NB4 (cell line): ENCODE data around the gene DOK3.

Source experiments
- DNase-seq: peaks from one replicate; pipeline ENCODE4 v3.0.0; 2010; ENCODE audit warnings: low read depth
- H3K4me3 ChIP-seq: one replicate; pipeline ENCODE4 v1.5.1; 2011; ENCODE audit warnings: mild to moderate bottlenecking, low read depth, low read length, moderate library complexity
- MYC ChIP-seq: IDR thresholded peaks from 2 replicates; pipeline ENCODE4 v1.6.1; 2011; ENCODE audit warnings: low read depth, low read length
- POLR2A ChIP-seq: IDR thresholded peaks from 2 replicates; pipeline ENCODE4 v1.6.1; 2011; ENCODE audit warnings: mild to moderate bottlenecking; ENCODE audit not compliant: insufficient read length; ENCODE audit errors: extremely low read depth
- TF ChIP-seq, protein P1 (sequence below): IDR thresholded peaks from 2 replicates; pipeline ENCODE4 v1.6.1; 2011; ENCODE audit warnings: low read depth, low read length
- TF ChIP-seq, protein P2 (sequence below): IDR thresholded peaks from one replicate; pipeline ENCODE4 v1.5.1; 2012; ENCODE audit warnings: low read depth, low read length

Gene DOK3

GRCh38 chr5:177508837-177509236 lies 789 bp downstream of the DOK3 start:
- TF ChIP-seq, protein P1, sequence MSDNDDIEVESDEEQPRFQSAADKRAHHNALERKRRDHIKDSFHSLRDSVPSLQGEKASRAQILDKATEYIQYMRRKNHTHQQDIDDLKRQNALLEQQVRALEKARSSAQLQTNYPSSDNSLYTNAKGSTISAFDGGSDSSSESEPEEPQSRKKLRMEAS, result no peak; the same call in 1 of the 2 replicates
- TF ChIP-seq, protein P2, sequence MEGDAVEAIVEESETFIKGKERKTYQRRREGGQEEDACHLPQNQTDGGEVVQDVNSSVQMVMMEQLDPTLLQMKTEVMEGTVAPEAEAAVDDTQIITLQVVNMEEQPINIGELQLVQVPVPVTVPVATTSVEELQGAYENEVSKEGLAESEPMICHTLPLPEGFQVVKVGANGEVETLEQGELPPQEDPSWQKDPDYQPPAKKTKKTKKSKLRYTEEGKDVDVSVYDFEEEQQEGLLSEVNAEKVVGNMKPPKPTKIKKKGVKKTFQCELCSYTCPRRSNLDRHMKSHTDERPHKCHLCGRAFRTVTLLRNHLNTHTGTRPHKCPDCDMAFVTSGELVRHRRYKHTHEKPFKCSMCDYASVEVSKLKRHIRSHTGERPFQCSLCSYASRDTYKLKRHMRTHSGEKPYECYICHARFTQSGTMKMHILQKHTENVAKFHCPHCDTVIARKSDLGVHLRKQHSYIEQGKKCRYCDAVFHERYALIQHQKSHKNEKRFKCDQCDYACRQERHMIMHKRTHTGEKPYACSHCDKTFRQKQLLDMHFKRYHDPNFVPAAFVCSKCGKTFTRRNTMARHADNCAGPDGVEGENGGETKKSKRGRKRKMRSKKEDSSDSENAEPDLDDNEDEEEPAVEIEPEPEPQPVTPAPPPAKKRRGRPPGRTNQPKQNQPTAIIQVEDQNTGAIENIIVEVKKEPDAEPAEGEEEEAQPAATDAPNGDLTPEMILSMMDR, result no peak
- no peak for TF ChIP-seq POLR2A
- TF ChIP-seq MYC, result no peak
- DNase-seq, result peak; percentile 83
- peak overlapping the region; percentile 82 for H3K4me3 ChIP-seq

DNA sequence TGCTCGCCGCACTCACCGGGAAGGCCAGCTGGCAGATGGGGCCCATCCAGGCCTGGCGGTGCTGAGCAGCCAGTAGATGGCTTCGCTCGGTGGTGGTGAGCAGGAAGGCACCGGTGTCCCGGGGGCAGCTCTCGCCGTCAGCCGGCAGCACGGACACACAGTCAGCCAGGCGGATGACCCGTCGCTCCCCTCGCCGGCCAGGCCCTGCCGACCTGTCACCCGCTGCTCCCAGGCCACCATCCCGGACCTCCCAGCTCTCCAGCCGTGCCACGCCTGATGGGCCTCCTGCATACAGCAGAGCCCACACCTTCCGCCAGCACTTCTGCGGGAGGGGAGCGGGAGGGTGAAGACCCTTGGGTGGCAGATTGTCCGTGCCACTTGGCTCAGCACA lies 1.4 kb downstream of the DOK3 start:
- TF ChIP-seq, protein P2, result no peak
- TF ChIP-seq POLR2A (no peak), MYC (no peak)
- TF ChIP-seq, protein P1, result no peak
- H3K4me3 ChIP-seq, result peak overlapping the region; percentile 82
- DNase-seq, result peak; percentile 52

- DNase-seq, result peak; percentile 63
- H3K4me3 ChIP-seq, result peak overlapping the region; percentile 82
- TF ChIP-seq MYC, result no peak
- TF ChIP-seq, protein P1, result no peak
- no peak for TF ChIP-seq POLR2A
- TF ChIP-seq, protein P2, result no peak
Observed at GRCh38 chr5:177507596-177508220, 1.9 kb downstream of the DOK3 start.

DNA sequence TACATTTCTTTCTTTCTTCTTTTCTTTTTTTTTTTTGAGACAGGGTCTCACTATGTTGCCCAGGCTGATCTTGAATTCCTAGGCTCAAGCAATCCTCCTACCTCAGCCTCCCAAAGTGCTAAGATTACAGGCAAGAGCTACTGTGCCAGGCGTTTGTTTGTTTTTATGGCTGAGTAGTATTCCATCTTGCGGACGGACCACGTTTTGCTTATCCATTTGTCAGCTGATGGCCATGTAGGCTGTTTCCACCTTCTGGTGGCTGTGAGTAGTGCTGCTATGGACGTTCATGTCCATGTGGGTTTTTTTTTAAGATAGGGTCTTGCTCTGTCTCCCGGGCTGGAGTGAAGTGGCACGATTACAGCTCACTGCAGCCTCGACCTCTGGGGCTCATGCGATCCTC lies 2.5 kb downstream of the DOK3 start:
- peak; percentile 67 for DNase-seq
- TF ChIP-seq, protein P2, result peak; percentile 50
- TF ChIP-seq, protein P1, result no peak
- H3K4me3 ChIP-seq, result peak overlapping the region; percentile 82

DNA sequence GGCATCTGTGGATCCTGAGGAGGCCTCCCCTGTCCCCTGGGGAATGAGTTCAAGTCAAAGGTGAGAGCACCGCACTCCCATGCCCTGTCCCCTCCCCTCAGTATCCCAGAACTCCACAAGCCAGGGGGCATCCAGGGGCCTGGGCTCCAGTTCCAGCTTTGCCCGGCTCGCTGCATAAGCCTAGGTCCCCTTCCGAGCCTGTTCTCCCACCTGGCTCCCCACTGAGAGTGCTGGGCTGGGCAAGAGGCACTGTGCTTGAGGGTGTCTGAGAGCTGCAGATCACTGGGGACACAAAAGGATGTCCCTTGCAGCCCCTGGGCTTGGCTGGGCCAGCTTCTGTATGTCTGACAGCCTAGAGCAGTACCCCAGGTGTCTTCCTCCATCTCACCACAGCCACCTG lies 4.6 kb downstream of the DOK3 start:
- DNase-seq, result no peak
- H3K4me3 ChIP-seq, result no peak overlapping the region
- TF ChIP-seq POLR2A (no peak), MYC (no peak)
- TF ChIP-seq, protein P1, result no peak
- TF ChIP-seq, protein P2, result no peak
